H1 (cell line): ENCODE results near the gene KCTD19. TPM values are rescaled to one million over a fixed set of nuclear protein-coding genes. Genes with fewer than 3 reads are reported as not detected.

ENCODE experiments used
- CREB1 ChIP-seq: IDR thresholded peaks from 2 replicates; pipeline ENCODE4 v1.6.1; 2012; ENCODE audit warnings: inconsistent platforms
- EGR1 ChIP-seq: IDR thresholded peaks from 2 replicates; pipeline ENCODE4 v1.6.1; 2011; ENCODE audit warnings: low read depth, low read length, borderline replicate concordance
- RNF2 ChIP-seq: fragments of 200-900, 300-1000 bp; sonication (generic); IDR thresholded peaks from 2 replicates; pipeline ENCODE4 v1.7.1; 2016; ENCODE audit warnings: borderline replicate concordance, low read depth, mild to moderate bottlenecking, antibody characterized with exemption, low read length; ENCODE audit not compliant: poor library complexity, severe bottlenecking; ENCODE audit errors: missing control alignments
- TAF7 ChIP-seq: optimal IDR thresholded peaks from 2 replicates; pipeline ENCODE3; 2011; ENCODE audit warnings: low read depth, mild to moderate bottlenecking, inconsistent platforms, low read length, moderate library complexity, borderline replicate concordance
- polyA plus RNA-seq, 7 experiments: library from polyadenylated mRNA; depleted of rRNA in 3 of 7; stranded (reverse) in 5 of 7; unstranded in 2 of 7; fragments of >200 nt in 5 of 7; fragments of 200-250 nt in 2 of 7; gene quantifications; 1 replicate in 5 of 7; 2 replicates in 1 of 7; 4 replicates in 1 of 7; pipeline versions ENCODE4 v1.2.1 to v1.2.3, GENCODE V29; 2011 to 2013; ENCODE audit warnings: missing spikeins in 2 of 7, mixed read lengths in 2 of 7
- total RNA-seq: library from RNA; stranded (reverse); fragmentation: NEBNext Ultra II Directional; extraction: Animal tissue kit (Norgen Biotek cat#: 25700); gene quantifications from 2 replicates; pipeline ENCODE4 v1.2.1, GENCODE V29; 2021

KCTD19 gene
- total and polyA plus RNA-seq, 2 of the 8 experiments (the other 6 are each of a cell fraction or from before 2014, with no cell fraction given): 0.06 to 0.24 TPM

DNA sequence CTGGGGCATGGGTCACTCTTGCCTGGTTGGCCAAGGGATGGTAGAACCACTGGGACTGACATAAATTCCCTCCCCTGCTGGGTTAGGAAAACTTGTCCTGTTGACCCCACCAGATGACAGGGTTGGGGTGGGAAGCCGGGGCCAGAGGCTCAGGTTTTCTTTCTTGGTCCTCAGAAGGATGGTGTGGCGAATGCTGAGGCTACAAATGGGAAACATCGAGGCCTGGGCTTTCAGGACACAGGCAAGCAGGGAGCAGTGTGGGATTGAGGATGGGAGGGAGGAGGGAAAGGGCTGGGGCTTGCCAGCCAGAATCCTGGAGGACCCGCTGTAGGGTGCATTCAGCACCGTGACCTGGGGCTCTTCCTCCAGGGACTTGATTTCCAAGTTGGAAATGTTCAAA is 61.7 kb downstream of the KCTD19 start (continued):
- no peak for TF ChIP-seq RNF2
- no peak for TF ChIP-seq EGR1
- no peak for TF ChIP-seq TAF7
- no peak for TF ChIP-seq CREB1
